OCI-LY3 (cell line): ENCODE results near the gene N4BP2L2.

Experiments
- H2AFZ ChIP-seq: fragments of 200-600, 300-600 bp; shearing (Covaris generic); 2 replicates; pipeline ENCODE4 v1.6.0; 2014; ENCODE audit warnings: antibody characterized with exemption, low read depth, low read length
- H3K27ac ChIP-seq: fragments of 200-600, 300-600 bp; sonication (generic); 2 replicates; pipeline ENCODE4 v1.5.1; 2014; ENCODE audit warnings: mild to moderate bottlenecking, low read length, moderate library complexity, mixed read lengths
- H3K27me3 ChIP-seq: fragments of 200-600, 300-600 bp; sonication (generic); 2 replicates; pipeline ENCODE4 v1.6.1; 2014; ENCODE audit warnings: low read depth, low read length, mixed read lengths
- H3K36me3 ChIP-seq: fragments of 200-600, 300-600 bp; sonication (generic); replicated peaks from 2 replicates; pipeline ENCODE3; 2014; ENCODE audit warnings: low read depth, low read length, mixed read lengths
- H3K4me1 ChIP-seq: fragments of 300-600, 200-600 bp; sonication (generic); 2 replicates; pipeline ENCODE4 v1.6.1; 2014; ENCODE audit warnings: low read length, mixed read lengths
- H3K4me2 ChIP-seq: fragments of 200-600, 300-600 bp; sonication (generic); 2 replicates; pipeline ENCODE4 v1.6.1; 2014; ENCODE audit warnings: low read length, mixed read lengths
- H3K4me3 ChIP-seq: fragments of 300-600, 200-600 bp; sonication (generic); 2 replicates; pipeline ENCODE4 v1.5.1; 2014; ENCODE audit warnings: antibody characterized with exemption, mild to moderate bottlenecking, low read length, moderate library complexity
- H3K79me2 ChIP-seq: fragments of 300-600, 200-600 bp; shearing (Covaris generic); 2 replicates; pipeline ENCODE4 v1.6.1; 2014; ENCODE audit warnings: mild to moderate bottlenecking, low read length, mixed read lengths
- H3K9ac ChIP-seq: fragments of 300-600, 200-600 bp; shearing (Covaris generic); 2 replicates; pipeline ENCODE4 v1.6.0; 2014; ENCODE audit warnings: mild to moderate bottlenecking, low read length, moderate library complexity
- H3K9me3 ChIP-seq: fragments of 200-600, 300-600 bp; shearing (Covaris generic); 2 replicates; pipeline ENCODE4 v1.6.1; 2014; ENCODE audit warnings: low read length, mixed read lengths; ENCODE audit not compliant: insufficient read depth
- H4K20me1 ChIP-seq: fragments of 200-600, 300-600 bp; sonication (generic); 2 replicates; pipeline ENCODE4 v1.6.1; 2016; ENCODE audit warnings: low read length, mixed read lengths; ENCODE audit not compliant: insufficient read depth
- EZH2phosphoT487 ChIP-seq: fragments of 200-600 bp; shearing (Covaris generic); IDR thresholded peaks from 2 replicates; pipeline ENCODE4 v1.6.1; 2018; ENCODE audit warnings: antibody characterized with exemption, mixed run types, low read depth
- TF ChIP-seq, protein P1 (sequence below): fragments of 200-600, 300-600 bp; sonication (generic); IDR thresholded peaks from 2 replicates; pipeline ENCODE4 v1.5.1; 2014; ENCODE audit warnings: antibody characterized with exemption, low read length, low read depth

The N4BP2L2 gene

GRCh38 chr13:32447894-32448623 is 90.5 kb downstream of the N4BP2L2 start:
- no peak overlapping the region for H3K27ac ChIP-seq
- no peak overlapping the region for H3K4me2 ChIP-seq
- H3K27me3 ChIP-seq = no peaks in the 10 kb centered on the region
- no peak overlapping the region for H3K4me3 ChIP-seq
- H3K79me2 ChIP-seq = no peaks in the 10 kb centered on the region
- H3K36me3 ChIP-seq = no peaks in the 10 kb centered on the region
- no peaks in the 10 kb centered on the region for H3K9me3 ChIP-seq
- no peak for TF ChIP-seq EZH2phosphoT487
- TF ChIP-seq, protein P1, sequence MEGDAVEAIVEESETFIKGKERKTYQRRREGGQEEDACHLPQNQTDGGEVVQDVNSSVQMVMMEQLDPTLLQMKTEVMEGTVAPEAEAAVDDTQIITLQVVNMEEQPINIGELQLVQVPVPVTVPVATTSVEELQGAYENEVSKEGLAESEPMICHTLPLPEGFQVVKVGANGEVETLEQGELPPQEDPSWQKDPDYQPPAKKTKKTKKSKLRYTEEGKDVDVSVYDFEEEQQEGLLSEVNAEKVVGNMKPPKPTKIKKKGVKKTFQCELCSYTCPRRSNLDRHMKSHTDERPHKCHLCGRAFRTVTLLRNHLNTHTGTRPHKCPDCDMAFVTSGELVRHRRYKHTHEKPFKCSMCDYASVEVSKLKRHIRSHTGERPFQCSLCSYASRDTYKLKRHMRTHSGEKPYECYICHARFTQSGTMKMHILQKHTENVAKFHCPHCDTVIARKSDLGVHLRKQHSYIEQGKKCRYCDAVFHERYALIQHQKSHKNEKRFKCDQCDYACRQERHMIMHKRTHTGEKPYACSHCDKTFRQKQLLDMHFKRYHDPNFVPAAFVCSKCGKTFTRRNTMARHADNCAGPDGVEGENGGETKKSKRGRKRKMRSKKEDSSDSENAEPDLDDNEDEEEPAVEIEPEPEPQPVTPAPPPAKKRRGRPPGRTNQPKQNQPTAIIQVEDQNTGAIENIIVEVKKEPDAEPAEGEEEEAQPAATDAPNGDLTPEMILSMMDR = no peak
- no peak overlapping the region for H3K9ac ChIP-seq
- H4K20me1 ChIP-seq = no peaks in the 10 kb centered on the region
- H2AFZ ChIP-seq = no peak overlapping the region
- peaks cover 21% of the 10 kb centered on the region for H3K4me1 ChIP-seq

GRCh38 chr13:32446773-32447465 is 91.7 kb downstream of the N4BP2L2 start:
- H3K79me2 ChIP-seq = no peaks in the 10 kb centered on the region
- no peak overlapping the region for H3K4me2 ChIP-seq
- H4K20me1 ChIP-seq = no peaks in the 10 kb centered on the region
- no peaks in the 10 kb centered on the region for H3K27me3 ChIP-seq
- no peaks in the 10 kb centered on the region for H3K36me3 ChIP-seq
- no peak overlapping the region for H3K4me3 ChIP-seq
- H3K9ac ChIP-seq = no peak overlapping the region
- TF ChIP-seq, protein P1 = no peak
- TF ChIP-seq EZH2phosphoT487 = no peak
- H3K9me3 ChIP-seq = no peaks in the 10 kb centered on the region
- H3K4me1 ChIP-seq = peaks cover 28% of the 10 kb centered on the region
- H2AFZ ChIP-seq = no peak overlapping the region
- no peak overlapping the region for H3K27ac ChIP-seq

- Histone ChIP-seq H2AFZ (no peak overlapping the region), H3K27ac (no peak overlapping the region), H3K27me3 (no peaks in the 10 kb centered on the region), H4K20me1 (no peaks in the 10 kb centered on the region), H3K79me2 (no peaks in the 10 kb centered on the region), H3K36me3 (no peaks in the 10 kb centered on the region), H3K9me3 (no peaks in the 10 kb centered on the region), H3K4me2 (no peak overlapping the region), H3K9ac (no peak overlapping the region), H3K4me1 (peaks cover 28% of the 10 kb centered on the region), H3K4me3 (no peak overlapping the region)
- TF ChIP-seq EZH2phosphoT487 = no peak
- TF ChIP-seq, protein P1 = no peak
Measured at GRCh38 chr13:32446220-32446619, 92.4 kb downstream of the N4BP2L2 start.

- no peak overlapping the region for H3K4me3 ChIP-seq
- TF ChIP-seq, protein P1 = no peak
- TF ChIP-seq EZH2phosphoT487 = no peak
- H3K4me2 ChIP-seq = no peak overlapping the region
- H4K20me1 ChIP-seq = no peaks in the 10 kb centered on the region
- no peak overlapping the region for H3K9ac ChIP-seq
- H3K36me3 ChIP-seq = no peaks in the 10 kb centered on the region
- no peaks in the 10 kb centered on the region for H3K79me2 ChIP-seq
- H2AFZ ChIP-seq = no peak overlapping the region
- H3K27me3 ChIP-seq = no peaks in the 10 kb centered on the region
- H3K9me3 ChIP-seq = no peaks in the 10 kb centered on the region
- H3K4me1 ChIP-seq = peaks cover 28% of the 10 kb centered on the region
- no peak overlapping the region for H3K27ac ChIP-seq
Measured at GRCh38 chr13:32445461-32445860, 93.1 kb downstream of the N4BP2L2 start.
